ENCODE data around the gene ZMYND19.

- TF ChIP-seq CTCF (IDR thresholded peaks at IDR 0.05) (no peak), POLR2AphosphoS5 (IDR thresholded peaks at IDR 0.05; ENCODE audit: insufficient read depth in 1 of 2, low read depth in 1 of 2) (no peak), POLR2A (IDR thresholded peaks at IDR 0.05) (no peak)
These were observed 40.4 kb upstream of the ZMYND19 start for GRCh38 chr9:137630679-137631078.
